Measurements from ENCODE around the gene CACNA1H. TPM values are rescaled to one million over a fixed set of nuclear protein-coding genes. Genes with fewer than 3 reads are reported as not detected.

The CACNA1H gene
- total and polyA plus RNA-seq, 11 donors = 1.6 to 14.6 (median 3.2) TPM

DNA sequence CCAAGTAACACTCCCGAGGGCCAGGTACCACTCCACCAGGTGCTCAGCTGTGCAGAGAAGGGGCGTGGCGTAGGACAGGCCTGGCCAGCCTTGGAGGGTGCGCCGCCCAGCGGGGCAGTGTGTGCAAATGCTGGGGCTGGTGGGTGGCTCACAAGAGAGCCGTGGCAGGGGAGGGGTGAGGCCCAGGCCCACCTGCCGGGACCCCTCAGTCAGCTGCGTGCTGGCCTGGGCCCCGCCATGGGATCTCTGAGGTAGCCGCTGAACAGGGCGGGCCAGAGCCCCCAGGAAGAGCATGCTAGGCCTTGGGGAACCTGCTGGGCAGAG lies 63.4 kb downstream of the CACNA1H start:
- Histone ChIP-seq H3K4me3 (no peak overlapping the region), H3K27ac (no peak overlapping the region), H3K27me3 (no peaks in the 10 kb centered on the region), H3K36me3 (no peaks in the 10 kb centered on the region), H3K9me3 (no peaks in the 10 kb centered on the region), H3K4me1 (peaks cover 0 to 3% (median 0%) of the 10 kb centered on the region in 12 donors)
- DNase-seq (no peak), ATAC-seq (no peak)
- TF ChIP-seq POLR2A (IDR thresholded peaks at IDR 0.05) (no peak), CTCF (IDR thresholded peaks at IDR 0.05) (no peak)
- WGBS, 4 donors = 82 to 100% (median 89%) methylated on average over 3 to 12 of the region's 12 CpGs
- intact Hi-C loops (cut with DNase I) = no loop called here

DNA sequence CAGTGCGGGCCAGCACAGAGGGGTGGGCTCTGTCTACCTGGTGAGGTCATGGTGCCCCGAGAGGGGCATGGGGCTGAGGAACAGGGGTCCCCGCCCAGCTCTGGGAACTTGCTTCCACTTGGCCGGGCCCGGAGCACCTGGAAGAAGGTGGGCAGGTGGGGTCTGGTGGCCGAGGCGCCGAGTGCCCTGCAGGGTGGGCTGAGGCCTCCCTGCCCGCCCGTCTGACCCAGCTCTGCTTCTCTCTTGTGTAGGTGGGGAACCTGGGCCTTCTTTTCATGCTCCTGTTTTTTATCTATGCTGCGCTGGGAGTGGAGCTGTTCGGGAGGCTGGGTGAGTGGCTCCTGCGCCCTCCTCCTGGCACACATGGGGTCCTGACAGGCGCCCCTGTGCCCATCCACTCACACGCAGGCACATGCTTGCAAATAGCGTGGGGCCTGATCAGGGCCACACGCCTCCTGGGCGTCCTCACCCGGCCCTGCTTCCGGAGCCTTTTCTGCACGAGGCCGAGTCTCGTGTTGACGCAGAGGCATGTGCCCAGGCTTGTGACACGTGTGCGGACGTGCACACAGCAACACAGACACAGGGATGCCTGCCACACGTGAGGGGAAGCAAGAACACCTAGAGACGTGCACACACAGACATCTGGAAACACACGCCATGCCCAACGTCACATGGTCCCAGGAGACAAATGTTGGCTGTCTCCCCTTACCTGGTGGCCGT lies 63.9 kb downstream of the CACNA1H start:
- Histone ChIP-seq H3K4me3 (no peak overlapping the region), H3K36me3 (no peaks in the 10 kb centered on the region), H3K9me3 (no peaks in the 10 kb centered on the region), H3K27me3 (no peaks in the 10 kb centered on the region), H3K4me1 (peaks cover 0 to 4% (median 0%) of the 10 kb centered on the region in 12 donors), H3K27ac (no peak overlapping the region)
- WGBS, 4 donors = 81 to 89% (median 84%) methylated on average over 19 to 32 of the region's 32 CpGs
- intact Hi-C loops (cut with DNase I) = no loop called here
- no peak for DNase-seq
- TF ChIP-seq POLR2A (IDR thresholded peaks at IDR 0.05) = no peak
- no peak for TF ChIP-seq CTCF (IDR thresholded peaks at IDR 0.05)
- ATAC-seq = no peak

DNA sequence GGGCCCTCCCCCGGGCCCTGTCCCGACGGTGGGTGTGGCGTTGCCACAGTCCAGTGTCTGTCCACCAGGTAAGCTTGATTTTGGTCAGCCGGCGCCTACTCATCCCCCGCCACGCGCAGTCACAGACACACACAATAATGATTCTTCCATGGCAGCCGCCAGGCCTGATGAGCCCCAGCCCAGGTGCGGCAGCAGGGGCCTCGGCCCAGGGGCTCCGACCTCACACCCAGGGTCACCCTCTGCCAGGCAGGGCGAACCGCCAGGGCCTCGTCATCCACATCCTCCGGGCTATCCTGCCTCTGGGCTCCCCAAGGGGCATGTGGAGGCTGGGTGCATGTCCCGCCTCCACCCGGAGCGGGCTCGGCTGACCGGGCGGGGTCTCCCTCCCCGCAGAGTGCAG lies 64.6 kb downstream of the CACNA1H start:
- Histone ChIP-seq H3K4me1 (peaks cover 0 to 4% (median 0%) of the 10 kb centered on the region in 12 donors), H3K36me3 (no peaks in the 10 kb centered on the region), H3K9me3 (no peaks in the 10 kb centered on the region), H3K27me3 (no peaks in the 10 kb centered on the region), H3K4me3 (no peak overlapping the region), H3K27ac (no peak overlapping the region)
- no peak for ATAC-seq
- TF ChIP-seq POLR2A (IDR thresholded peaks at IDR 0.05) = no peak
- TF ChIP-seq CTCF (IDR thresholded peaks at IDR 0.05) = no peak
- 87 to 92% (median 90%) methylated on average over 17 to 24 of the region's 24 CpGs for WGBS, 4 donors
- intact Hi-C loops (cut with DNase I) = no loop called here
- no peak for DNase-seq

DNA sequence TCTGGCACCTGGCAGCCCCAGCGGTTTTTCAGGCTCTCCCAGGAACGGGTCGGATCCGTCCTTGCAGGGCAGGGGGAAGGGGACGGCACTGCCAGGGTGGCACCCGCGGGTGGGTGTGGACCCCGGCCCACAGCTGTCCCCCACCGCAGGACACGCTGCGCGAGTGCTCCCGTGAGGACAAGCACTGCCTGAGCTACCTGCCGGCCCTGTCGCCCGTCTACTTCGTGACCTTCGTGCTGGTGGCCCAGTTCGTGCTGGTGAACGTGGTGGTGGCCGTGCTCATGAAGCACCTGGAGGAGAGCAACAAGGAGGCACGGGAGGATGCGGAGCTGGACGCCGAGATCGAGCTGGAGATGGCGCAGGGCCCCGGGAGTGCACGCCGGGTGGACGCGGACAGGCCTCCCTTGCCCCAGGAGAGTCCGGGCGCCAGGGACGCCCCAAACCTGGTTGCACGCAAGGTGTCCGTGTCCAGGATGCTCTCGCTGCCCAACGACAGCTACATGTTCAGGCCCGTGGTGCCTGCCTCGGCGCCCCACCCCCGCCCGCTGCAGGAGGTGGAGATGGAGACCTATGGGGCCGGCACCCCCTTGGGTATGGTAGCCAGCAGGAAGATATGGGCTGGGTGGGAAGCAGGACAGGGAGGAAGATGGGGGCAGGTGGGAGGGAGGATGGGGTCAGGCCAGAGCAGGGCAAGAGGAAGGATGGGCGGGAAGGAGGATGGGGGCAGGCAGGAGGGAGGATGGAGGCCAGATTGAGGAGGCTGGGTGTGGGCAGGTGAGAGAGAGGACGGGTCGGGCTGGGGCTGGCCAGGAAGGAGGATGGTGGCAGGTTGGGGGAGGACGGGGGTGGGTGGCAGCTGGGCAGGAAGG lies 65.4 kb downstream of the CACNA1H start:
- Histone ChIP-seq H3K9me3 (no peaks in the 10 kb centered on the region), H3K36me3 (no peaks in the 10 kb centered on the region), H3K27me3 (no peaks in the 10 kb centered on the region), H3K4me1 (peaks cover 0 to 4% (median 0%) of the 10 kb centered on the region in 12 donors), H3K4me3 (no peak overlapping the region), H3K27ac (no peak overlapping the region)
- intact Hi-C loops (cut with DNase I) = no loop called here
- WGBS, 4 donors = 86 to 90% (median 88%) methylated on average over 23 to 49 of the region's 49 CpGs
- no peak for DNase-seq
- TF ChIP-seq CTCF (IDR thresholded peaks at IDR 0.05) = no peak
- no peak for TF ChIP-seq POLR2A (IDR thresholded peaks at IDR 0.05)
- ATAC-seq = no peak

Data from heart left ventricle (tissue), 16 donors.